Cardiac muscle cell (in vitro differentiated cells and primary cell): ENCODE data around the gene HSPA14. TPM values are rescaled to one million over a fixed set of nuclear protein-coding genes. Genes with fewer than 3 reads are reported as not detected.
"Not testable (repeated sequence)": the region's sequence is repeated elsewhere in the genome, so short reads cannot be mapped to it uniquely, and the experiment has no call there.

Source experiments
- DNase-seq, 2 donors: peaks; one replicate each; pipeline versions ENCODE4 v3.0.0 to v3.0.0-alpha.2; 2010 to 2017; ENCODE audit warnings: low read depth in 1 of 2, low spot score in 1 of 2
- H3K27ac ChIP-seq: fragments of 200-600 bp; sonication (generic); 2 replicates; pipeline ENCODE4 v1.5.1; 2016
- H3K27me3 ChIP-seq: fragments of 200-600 bp; sonication (generic); 2 replicates; pipeline ENCODE4 v1.6.0; 2016; ENCODE audit warnings: control low read depth
- H3K36me3 ChIP-seq: fragments of 200-600 bp; sonication (generic); 2 replicates; pipeline ENCODE4 v1.5.1; 2016; ENCODE audit warnings: control low read depth
- H3K4me1 ChIP-seq: fragments of 200-600 bp; sonication (generic); 2 replicates; pipeline ENCODE4 v1.8.1; 2017; ENCODE audit warnings: low read depth, mild to moderate bottlenecking, mixed run types
- H3K4me3 ChIP-seq: fragments of 200-600 bp; sonication (generic); 2 replicates; pipeline ENCODE4 v1.5.1; 2016; ENCODE audit warnings: mild to moderate bottlenecking
- H3K9me3 ChIP-seq: fragments of 200-600 bp; sonication (generic); 2 replicates; pipeline ENCODE4 v1.5.1; 2017; ENCODE audit warnings: low read depth, mild to moderate bottlenecking, control low read depth
- polyA plus RNA-seq: library from polyadenylated mRNA; unstranded; fragments of >200 nt; fragmentation: Nextera tagmentation; extraction: Ambion mirVana; gene quantifications from 2 replicates; pipeline ENCODE4 v1.2.1, GENCODE V29; 2016
- total RNA-seq: library from RNA; depleted of rRNA; stranded (reverse); fragments of >200 nt; gene quantifications from 2 replicates; pipeline ENCODE4 v1.2.3, GENCODE V29; 2016
- TF ChIP-seq, protein P1 (sequence below): IDR thresholded peaks from 2 replicates; pipeline ENCODE4 v1.5.1; 2012; ENCODE audit warnings: low read depth, mild to moderate bottlenecking, low read length

HSPA14 gene
- total and polyA plus RNA-seq, 2 experiments from 2014 or later: 14.0 to 19.3 TPM

DNA sequence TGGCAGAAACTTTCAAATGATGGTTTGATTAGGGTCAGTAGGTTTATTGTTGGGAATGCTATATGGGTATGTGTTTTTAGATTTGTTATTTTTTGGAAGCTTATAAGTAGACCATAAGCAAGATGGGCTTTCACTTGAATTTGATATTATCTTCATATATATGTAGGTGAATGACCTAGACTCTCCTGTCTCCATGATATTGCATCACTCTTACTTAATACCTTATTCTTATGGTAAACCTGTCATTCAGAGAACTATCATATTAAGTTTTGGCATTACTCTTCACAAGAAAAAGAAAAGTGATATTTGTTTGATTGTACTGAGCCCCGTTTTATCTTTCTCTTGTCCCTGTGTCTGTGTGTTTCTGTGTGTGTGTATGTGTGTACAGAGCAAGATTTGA, 17.3 kb downstream of the HSPA14 start:
- no peak overlapping the region for H3K27ac ChIP-seq
- no peaks in the 10 kb centered on the region for H3K4me1 ChIP-seq
- peaks cover 25% of the 10 kb centered on the region for H3K36me3 ChIP-seq
- H3K4me3 ChIP-seq: no peak overlapping the region
- no peaks in the 10 kb centered on the region for H3K27me3 ChIP-seq
- no peaks in the 10 kb centered on the region for H3K9me3 ChIP-seq
- TF ChIP-seq, protein P1, sequence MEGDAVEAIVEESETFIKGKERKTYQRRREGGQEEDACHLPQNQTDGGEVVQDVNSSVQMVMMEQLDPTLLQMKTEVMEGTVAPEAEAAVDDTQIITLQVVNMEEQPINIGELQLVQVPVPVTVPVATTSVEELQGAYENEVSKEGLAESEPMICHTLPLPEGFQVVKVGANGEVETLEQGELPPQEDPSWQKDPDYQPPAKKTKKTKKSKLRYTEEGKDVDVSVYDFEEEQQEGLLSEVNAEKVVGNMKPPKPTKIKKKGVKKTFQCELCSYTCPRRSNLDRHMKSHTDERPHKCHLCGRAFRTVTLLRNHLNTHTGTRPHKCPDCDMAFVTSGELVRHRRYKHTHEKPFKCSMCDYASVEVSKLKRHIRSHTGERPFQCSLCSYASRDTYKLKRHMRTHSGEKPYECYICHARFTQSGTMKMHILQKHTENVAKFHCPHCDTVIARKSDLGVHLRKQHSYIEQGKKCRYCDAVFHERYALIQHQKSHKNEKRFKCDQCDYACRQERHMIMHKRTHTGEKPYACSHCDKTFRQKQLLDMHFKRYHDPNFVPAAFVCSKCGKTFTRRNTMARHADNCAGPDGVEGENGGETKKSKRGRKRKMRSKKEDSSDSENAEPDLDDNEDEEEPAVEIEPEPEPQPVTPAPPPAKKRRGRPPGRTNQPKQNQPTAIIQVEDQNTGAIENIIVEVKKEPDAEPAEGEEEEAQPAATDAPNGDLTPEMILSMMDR: no peak
- no peak for DNase-seq

DNA sequence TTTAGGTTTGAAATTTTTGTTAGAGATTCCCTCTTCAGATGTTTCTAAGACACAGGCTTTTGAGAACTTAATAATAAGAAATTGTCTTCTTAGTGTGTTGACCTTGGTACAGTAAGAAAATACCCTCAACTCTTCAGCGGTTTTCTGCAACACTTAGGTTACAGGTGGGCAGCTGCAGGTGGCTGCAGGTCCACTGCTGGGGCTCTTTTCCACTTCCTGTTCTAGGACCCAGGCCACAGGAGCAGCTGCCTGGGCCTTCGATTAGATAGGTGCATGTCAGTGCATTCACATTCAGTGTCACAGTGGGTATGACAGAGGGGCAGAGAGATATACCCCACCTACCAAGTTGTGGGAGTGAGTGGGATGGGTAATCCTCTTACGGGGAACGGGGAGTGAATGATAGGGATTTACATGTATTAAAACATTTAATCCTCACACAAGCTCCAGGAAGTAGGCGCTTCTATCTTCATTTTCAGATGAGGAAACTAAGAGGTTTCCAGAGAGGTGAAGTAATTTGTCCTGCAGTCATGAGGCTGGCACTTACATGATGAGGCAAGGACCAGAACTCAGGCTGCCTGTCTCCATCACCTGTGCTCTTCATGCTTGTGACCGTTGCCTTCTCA, 20.3 kb downstream of the HSPA14 start:
- Histone ChIP-seq H3K4me3 (no peak overlapping the region), H3K36me3 (peaks cover 18% of the 10 kb centered on the region), H3K27me3 (no peaks in the 10 kb centered on the region), H3K4me1 (no peaks in the 10 kb centered on the region), H3K9me3 (no peaks in the 10 kb centered on the region), H3K27ac (no peak overlapping the region)
- DNase-seq: no peak
- TF ChIP-seq, protein P1: no peak

DNA sequence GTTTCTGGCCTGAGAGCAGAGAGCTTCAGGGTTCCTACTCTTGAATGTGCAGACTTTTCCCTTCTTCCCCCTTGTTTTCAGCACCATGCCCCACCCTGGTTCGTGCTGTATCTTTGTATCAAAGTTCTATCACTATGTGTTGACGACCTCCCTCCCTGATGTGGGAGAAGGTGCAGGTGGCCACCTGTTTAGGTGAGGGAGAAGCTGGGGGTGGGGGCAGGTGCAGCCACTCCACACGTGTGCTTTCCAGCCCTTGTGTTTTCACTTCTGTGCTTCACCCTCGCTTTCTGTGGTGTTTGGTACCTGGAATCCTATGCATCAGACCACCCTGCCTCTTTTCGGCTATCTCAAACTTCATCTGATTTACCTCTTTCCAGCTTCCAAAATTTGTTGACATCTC, 20.9 kb downstream of the HSPA14 start:
- H3K4me3 ChIP-seq: no peak overlapping the region
- peaks cover 15% of the 10 kb centered on the region for H3K36me3 ChIP-seq
- H3K9me3 ChIP-seq: no peaks in the 10 kb centered on the region
- TF ChIP-seq, protein P1: no peak
- no peaks in the 10 kb centered on the region for H3K4me1 ChIP-seq
- DNase-seq: no peak
- H3K27ac ChIP-seq: no peak overlapping the region
- no peaks in the 10 kb centered on the region for H3K27me3 ChIP-seq

DNA sequence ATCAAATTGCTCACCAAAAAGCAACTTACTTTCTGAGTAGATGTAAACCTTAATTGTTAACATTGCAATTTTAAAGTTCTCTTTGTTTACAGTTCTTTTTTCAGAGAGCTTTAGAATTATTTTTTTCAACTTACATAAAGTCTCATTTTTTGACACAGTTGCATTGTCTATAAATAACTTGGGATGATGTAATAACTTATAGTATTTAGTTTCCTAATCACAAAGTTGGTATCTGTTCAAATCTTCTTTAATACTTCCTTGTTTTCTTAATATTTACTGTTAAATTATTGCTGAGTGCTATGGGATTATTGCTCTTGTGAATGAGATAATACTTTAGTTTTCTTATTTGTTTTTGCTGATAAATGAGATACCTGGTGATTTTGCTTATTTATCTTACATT, 21.7 kb downstream of the HSPA14 start:
- Histone ChIP-seq H3K4me3 (no peak overlapping the region), H3K9me3 (no peaks in the 10 kb centered on the region), H3K36me3 (peaks cover 14% of the 10 kb centered on the region), H3K27ac (no peak overlapping the region), H3K4me1 (no peaks in the 10 kb centered on the region), H3K27me3 (no peaks in the 10 kb centered on the region)
- TF ChIP-seq, protein P1: no peak
- DNase-seq: no peak

DNA sequence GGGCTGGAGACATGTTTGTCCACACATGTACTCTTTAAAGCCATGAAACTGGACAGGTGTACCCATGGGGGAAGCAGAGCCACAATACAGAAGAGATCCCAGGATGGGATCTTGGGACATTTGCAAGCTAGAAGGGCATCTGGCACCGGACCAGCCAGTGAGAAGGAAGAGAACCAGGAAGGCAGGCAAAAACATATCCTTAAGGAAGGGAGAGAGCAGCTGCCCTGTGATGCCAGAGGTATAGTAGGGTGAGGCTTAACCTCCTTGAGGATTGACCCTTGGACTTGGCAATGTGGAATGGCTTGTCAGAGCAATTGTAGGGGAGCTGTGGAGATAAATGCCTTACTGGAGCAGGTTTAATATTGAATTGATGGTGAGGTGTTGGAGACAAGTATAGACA, 22.7 kb downstream of the HSPA14 start:
- TF ChIP-seq, protein P1: no peak
- Histone ChIP-seq H3K9me3 (no peaks in the 10 kb centered on the region), H3K4me3 (no peak overlapping the region), H3K27ac (no peak overlapping the region), H3K27me3 (no peaks in the 10 kb centered on the region), H3K4me1 (no peaks in the 10 kb centered on the region), H3K36me3 (peaks cover 14% of the 10 kb centered on the region)
- no peak for DNase-seq

DNA sequence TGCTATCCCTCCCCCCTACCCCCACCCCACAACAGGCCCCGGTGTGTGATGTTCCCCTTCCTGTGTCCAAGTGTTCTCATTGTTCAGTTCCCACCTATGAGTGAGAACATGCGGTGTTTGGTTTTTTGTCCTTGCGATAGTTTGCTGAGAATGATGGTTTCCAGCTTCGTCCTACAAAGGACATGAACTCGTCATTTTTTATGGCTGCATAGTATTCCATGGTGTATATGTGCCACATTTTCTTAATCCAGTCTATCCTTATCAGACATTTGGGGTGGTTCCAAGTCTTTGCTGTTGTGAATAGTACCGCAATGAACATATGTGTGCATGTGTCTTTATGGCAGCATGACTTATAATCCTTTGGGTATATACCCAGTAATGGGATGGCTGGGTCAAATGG, 26.4 kb downstream of the HSPA14 start:
- H3K36me3 ChIP-seq: peaks cover 23% of the 10 kb centered on the region
- not testable (repeated sequence) for DNase-seq, H3K27ac ChIP-seq, H3K4me1 ChIP-seq, H3K4me3 ChIP-seq, H3K27me3 ChIP-seq, H3K9me3 ChIP-seq

DNA sequence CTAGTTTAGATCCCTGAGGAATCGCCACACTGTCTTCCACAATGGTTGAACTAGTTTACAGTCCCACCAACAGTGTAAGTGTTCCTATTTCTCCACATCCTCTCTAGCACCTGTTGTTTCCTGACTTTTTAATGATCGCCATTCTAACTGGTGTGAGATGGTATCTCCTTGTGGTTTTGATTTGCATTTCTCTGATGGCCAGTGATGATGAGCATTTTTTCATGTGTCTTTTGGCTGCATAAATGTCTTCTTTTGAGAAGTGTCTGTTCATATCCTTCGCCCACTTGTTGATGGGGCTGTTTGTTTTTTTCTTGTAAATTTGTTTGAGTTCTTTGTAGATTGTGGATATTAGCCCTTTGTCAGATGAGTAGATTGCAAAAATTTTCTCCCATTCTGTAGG, 26.8 kb downstream of the HSPA14 start:
- not testable (repeated sequence) for H3K27me3 ChIP-seq, H3K4me1 ChIP-seq, H3K27ac ChIP-seq, H3K4me3 ChIP-seq, DNase-seq, H3K9me3 ChIP-seq
- H3K36me3 ChIP-seq: peaks cover 23% of the 10 kb centered on the region
